ENCODE measurements around the gene GSTA1. TPM values are rescaled to one million over a fixed set of nuclear protein-coding genes. Genes with fewer than 3 reads are reported as not detected.

Gene GSTA1
- total RNA-seq, 1 donor from 2014 or later: not detected

Other genes with a start within 250 kb of the GSTA1 start
- gene TRAM2, start 226.8 kb downstream of the GSTA1 start, total RNA-seq: 2.5 TPM
- 64.4 TPM for gene TMEM14A, start 132.7 kb downstream of the GSTA1 start, total RNA-seq
- gene GSTA2, start 40.3 kb downstream of the GSTA1 start, total RNA-seq: not detected
- not detected for gene GSTA5, start 37.0 kb upstream of the GSTA1 start, total RNA-seq
- gene GSTA3, start 105.9 kb upstream of the GSTA1 start, total RNA-seq: not detected
- 93.4 TPM for gene GSTA4, start 191.5 kb upstream of the GSTA1 start, total RNA-seq

Data from temporal lobe (tissue), 1 donor.